H1 (cell line): ENCODE results near the gene TMEM9B. TPM values are rescaled to one million over a fixed set of nuclear protein-coding genes. Genes with fewer than 3 reads are reported as not detected.

Experiments used
- CTCF ChIA-PET: fragments of 300-600 bp; sonication (Branson Sonifier 250); formaldehyde crosslinking; loops from one replicate; lab custom pipeline; 2021; ENCODE audit not compliant: partially characterized antibody; lab: Charles Lee
- POLR2A ChIA-PET: fragments of 300-600 bp; sonication (Branson Sonifier 250); formaldehyde crosslinking; loops from one replicate; lab custom pipeline; 2021; ENCODE audit warnings: inconsistent platforms; ENCODE audit not compliant: partially characterized antibody; lab: Charles Lee
- DNase-seq, 2 experiments: peaks; one replicate each; pipeline versions ENCODE4 v3.0.0 to v3.0.0-alpha.2; 2010 to 2022; ENCODE audit warnings: low spot score in 2 of 2, low read depth in 1 of 2, mixed read lengths in 1 of 2
- FAIRE-seq: peaks from 2 replicates; lab custom pipeline; 2011; peaks lifted over from hg19 to GRCh38; lab: Jason Lieb, UNC
- H2AFZ ChIP-seq: 2 replicates; pipeline ENCODE4 v1.8.1; 2012; ENCODE audit warnings: low read length, inconsistent platforms
- H2AK5ac ChIP-seq: 2 replicates; pipeline ENCODE4 v1.6.1; 2013; ENCODE audit warnings: low read depth, low read length
- H2BK120ac ChIP-seq: replicated peaks from 2 replicates; pipeline ENCODE3; 2013; ENCODE audit warnings: low read depth, low read length, inconsistent platforms
- H2BK12ac ChIP-seq: 2 replicates; pipeline ENCODE4 v1.6.1; 2013; ENCODE audit warnings: low read depth, low read length
- H2BK15ac ChIP-seq: 2 replicates; pipeline ENCODE4 v1.6.1; 2013; ENCODE audit warnings: low read length
- H2BK20ac ChIP-seq: 2 replicates; pipeline ENCODE4 v1.6.1; 2013; ENCODE audit warnings: low read length
- H2BK5ac ChIP-seq: 2 replicates; pipeline ENCODE4 v1.6.1; 2013; ENCODE audit warnings: low read depth, low read length
- H3K14ac ChIP-seq: 2 replicates; pipeline ENCODE4 v1.6.1; 2013; ENCODE audit warnings: inconsistent platforms; ENCODE audit not compliant: insufficient read length
- H3K18ac ChIP-seq: 2 replicates; pipeline ENCODE4 v1.6.1; 2013; ENCODE audit warnings: low read length; ENCODE audit errors: extremely low read depth
- H3K23ac ChIP-seq: 2 replicates; pipeline ENCODE4 v1.6.1; 2013; ENCODE audit warnings: inconsistent platforms; ENCODE audit not compliant: insufficient read length
- H3K23me2 ChIP-seq: 2 replicates; pipeline ENCODE4 v1.6.1; 2013; ENCODE audit warnings: low read depth, low read length
- H3K27ac ChIP-seq: 2 replicates; pipeline ENCODE4 v1.6.1; 2011; ENCODE audit warnings: low read depth, low read length, inconsistent platforms
- H3K27me3 ChIP-seq, 4 experiments: replicated peaks in 1 of 4; 1 replicate in 1 of 4; 2 replicates in 3 of 4; pipeline versions ENCODE4 v1.6.1 to v1.8.1; 2011 to 2013; ENCODE audit warnings: low read length in 3 of 4, mild to moderate bottlenecking in 3 of 4, inconsistent platforms in 2 of 4, mixed read lengths in 2 of 4, moderate library complexity in 1 of 4; ENCODE audit not compliant: control insufficient read depth in 3 of 4, insufficient read depth in 3 of 4; ENCODE audit errors: extremely low read depth in 1 of 4
- H3K36me3 ChIP-seq, 4 experiments: 2 replicates each; pipeline versions ENCODE4 v1.6.1 to v1.8.1; 2011 to 2013; ENCODE audit warnings: mild to moderate bottlenecking in 4 of 4, low read length in 3 of 4, moderate library complexity in 2 of 4, control low read depth in 1 of 4, inconsistent platforms in 1 of 4; ENCODE audit not compliant: insufficient read depth in 4 of 4, control insufficient read depth in 2 of 4
- H3K4ac ChIP-seq: replicated peaks from 2 replicates; pipeline ENCODE3; 2013; ENCODE audit warnings: low read length, low read depth, mixed read lengths, inconsistent platforms; ENCODE audit not compliant: insufficient read length
- H3K4me1 ChIP-seq, 4 experiments: replicated peaks in 1 of 4; 1 replicate in 1 of 4; 2 replicates in 3 of 4; pipeline versions ENCODE4 v1.6.1 to v1.8.1; 2011 to 2013; ENCODE audit warnings: low read length in 3 of 4, inconsistent platforms in 2 of 4, mixed read lengths in 1 of 4; ENCODE audit not compliant: insufficient read depth in 4 of 4, control insufficient read depth in 3 of 4
- H3K4me2 ChIP-seq, 2 experiments: 2 replicates each; pipeline versions ENCODE4 v1.6.1 to v1.8.1; 2011 to 2013; ENCODE audit warnings: low read depth in 2 of 2, low read length in 2 of 2, control low read depth in 1 of 2, inconsistent platforms in 1 of 2, mild to moderate bottlenecking in 1 of 2; ENCODE audit not compliant: insufficient read depth in 1 of 2
- H3K4me3 ChIP-seq, 4 experiments: fragments of 200-600, 300-600 bp in 1 of 4; sonication (generic), shearing (Covaris generic), sonication (Bioruptor Twin) in 1 of 4; 2 replicates each; pipeline versions ENCODE4 v1.5.1 to v1.8.1; 2011 to 2016; ENCODE audit warnings: low read length in 4 of 4, low read depth in 3 of 4, control low read depth in 2 of 4, inconsistent platforms in 2 of 4, mild to moderate bottlenecking in 2 of 4, mixed read lengths in 1 of 4, moderate library complexity in 1 of 4; ENCODE audit not compliant: insufficient read depth in 2 of 4; ENCODE audit errors: extremely low read depth in 1 of 4
- H3K56ac ChIP-seq: replicated peaks from 2 replicates; pipeline ENCODE3; 2013; ENCODE audit warnings: low read depth, mild to moderate bottlenecking, mixed read lengths, low read length, inconsistent platforms; ENCODE audit not compliant: insufficient read length
- H3K79me1 ChIP-seq: 2 replicates; pipeline ENCODE4 v1.6.1; 2013; ENCODE audit warnings: low read depth, low read length, control low read depth
- H3K79me2 ChIP-seq, 2 experiments: 2 replicates each; pipeline versions ENCODE4 v1.6.1 to v1.8.1; 2012 to 2013; ENCODE audit warnings: low read length in 2 of 2, mild to moderate bottlenecking in 2 of 2, inconsistent platforms in 1 of 2; ENCODE audit not compliant: insufficient read depth in 2 of 2, control insufficient read depth in 1 of 2
- H3K9ac ChIP-seq, 4 experiments: replicated peaks in 1 of 4; 1 replicate in 1 of 4; 2 replicates in 3 of 4; pipeline versions ENCODE4 v1.6.1 to v1.8.1; 2011 to 2013; ENCODE audit warnings: low read depth in 3 of 4, low read length in 3 of 4, control low read depth in 2 of 4, mild to moderate bottlenecking in 2 of 4, moderate library complexity in 2 of 4, inconsistent platforms in 1 of 4; ENCODE audit errors: extremely low read depth in 1 of 4
- H3K9me3 ChIP-seq, 2 experiments: 2 replicates each; pipeline versions ENCODE4 v1.6.1 to v1.8.1; 2012 to 2013; ENCODE audit warnings: mild to moderate bottlenecking in 2 of 2, moderate library complexity in 2 of 2, control low read depth in 1 of 2, inconsistent platforms in 1 of 2, low read depth in 1 of 2, low read length in 1 of 2, mixed read lengths in 1 of 2; ENCODE audit not compliant: insufficient read depth in 2 of 2
- H4K20me1 ChIP-seq, 2 experiments: replicated peaks in 1 of 2; 2 replicates each; pipeline versions ENCODE3 to v1.8.1; 2011 to 2013; ENCODE audit warnings: inconsistent platforms in 2 of 2, low read length in 2 of 2, mild to moderate bottlenecking in 1 of 2; ENCODE audit not compliant: insufficient read depth in 2 of 2, control insufficient read depth in 1 of 2
- H4K5ac ChIP-seq: 2 replicates; pipeline ENCODE4 v1.6.1; 2013; ENCODE audit warnings: low read length, low read depth, mixed read lengths, inconsistent platforms; ENCODE audit not compliant: insufficient read length
- H4K8ac ChIP-seq: 2 replicates; pipeline ENCODE4 v1.8.0; 2013; ENCODE audit warnings: mild to moderate bottlenecking, moderate library complexity, low read length, inconsistent platforms; ENCODE audit not compliant: insufficient read depth; ENCODE audit errors: extremely low read depth
- H4K91ac ChIP-seq: replicated peaks from 2 replicates; pipeline ENCODE3; 2013; ENCODE audit warnings: low read length, mixed read lengths, inconsistent platforms; ENCODE audit not compliant: insufficient read length
- NANOG ChIP-seq: IDR thresholded peaks from 2 replicates; pipeline ENCODE4 v1.6.1; 2011; ENCODE audit warnings: low read length, low read depth, mild to moderate bottlenecking, inconsistent platforms; ENCODE audit not compliant: insufficient read depth, poor library complexity, severe bottlenecking
- WGBS, 2 experiments: shearing (Covaris generic) in 1 of 2; methylation state at CpG; one replicate each; pipeline versions ENCODE4 v1.1.6 to v1.1.7; 2013 to 2015; ENCODE audit warnings: low lambda C conversion rate in 2 of 2, mixed read lengths in 2 of 2, inconsistent platforms in 1 of 2, low coverage in 1 of 2, missing lambda C conversion rate in 1 of 2; ENCODE audit not compliant: insufficient replicate concordance in 2 of 2, insufficient coverage in 1 of 2, insufficient read length in 1 of 2; ENCODE audit errors: extremely low coverage in 1 of 2, missing lambda C conversion rate in 1 of 2; 5-methylcytosine and 5-hydroxymethylcytosine counted together
- polyA plus RNA-seq, 7 experiments: library from polyadenylated mRNA; depleted of rRNA in 3 of 7; stranded (reverse) in 5 of 7; unstranded in 2 of 7; fragments of >200 nt in 5 of 7; fragments of 200-250 nt in 2 of 7; gene quantifications; 1 replicate in 5 of 7; 2 replicates in 1 of 7; 4 replicates in 1 of 7; pipeline versions ENCODE4 v1.2.1 to v1.2.3, GENCODE V29; 2011 to 2013; ENCODE audit warnings: missing spikeins in 2 of 7, mixed read lengths in 2 of 7
- total RNA-seq: library from RNA; stranded (reverse); fragmentation: NEBNext Ultra II Directional; extraction: Animal tissue kit (Norgen Biotek cat#: 25700); gene quantifications from 2 replicates; pipeline ENCODE4 v1.2.1, GENCODE V29; 2021

The TMEM9B gene
- total and polyA plus RNA-seq, 2 of the 8 experiments (the other 6 are each of a cell fraction or from before 2014, with no cell fraction given): 8.3 to 9.4 TPM

DNA sequence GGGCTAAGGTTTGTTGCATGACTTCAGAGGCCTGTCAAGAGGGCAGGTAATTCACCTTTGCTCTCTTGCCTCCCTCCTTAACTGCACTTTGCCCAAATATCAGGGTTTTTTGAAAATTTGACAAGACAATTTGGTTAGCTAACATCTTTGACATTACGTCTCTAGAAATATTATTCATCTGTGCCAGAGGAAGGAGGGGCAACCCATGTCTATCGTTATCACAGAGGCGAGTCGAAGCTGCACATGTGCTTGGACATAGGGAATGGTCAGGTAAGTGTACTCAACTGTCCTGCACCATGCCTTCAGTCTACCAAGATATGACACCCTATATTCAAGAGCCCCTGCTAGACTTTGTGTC lies 49.6 kb downstream of the TMEM9B start:
- no peaks in the 10 kb centered on the region for H3K9me3 ChIP-seq
- H3K4ac ChIP-seq: no peak overlapping the region
- DNase-seq: no peak
- no peak overlapping the region for H2BK12ac ChIP-seq
- H3K4me3 ChIP-seq: no peak overlapping the region
- no peak overlapping the region for H3K4me2 ChIP-seq
- no peak overlapping the region for H4K5ac ChIP-seq
- 97% methylated on average over 4 of the region's 4 CpGs; no CpG with 5 or more reads in 1 of the 2 experiments for WGBS, 2 experiments
- H3K27me3 ChIP-seq: peaks cover 0 to 4% (median 1%) of the 10 kb centered on the region in 4 experiments; a peak in 2 of 7 replicates
- H2BK15ac ChIP-seq: no peak overlapping the region
- no peak overlapping the region for H2AK5ac ChIP-seq
- CTCF ChIA-PET: interaction anchor here (0.6 to 5.8 kb wide), 22 partner anchors 8 to 588 kb away, joined by 3 to 66 read pairs (median 4); partner anchors contain the start of genes ASCL3, C11orf16 and TMEM9B
- H3K23ac ChIP-seq: no peak overlapping the region
- H2BK5ac ChIP-seq: no peak overlapping the region
- H3K56ac ChIP-seq: no peak overlapping the region
- H2BK120ac ChIP-seq: no peak overlapping the region
- FAIRE-seq: no peak
- H2AFZ ChIP-seq: no peak overlapping the region
- H3K14ac ChIP-seq: no peak overlapping the region
- no peak overlapping the region for H3K18ac ChIP-seq
- no peak overlapping the region for H4K8ac ChIP-seq
- no peaks in the 10 kb centered on the region for H3K79me1 ChIP-seq
- no peak overlapping the region for H3K27ac ChIP-seq
- H4K20me1 ChIP-seq: peaks cover 0 to 1% of the 10 kb centered on the region in 2 experiments
- peaks cover 10% of the 10 kb centered on the region; the same call in 1 of the 2 replicates for H3K23me2 ChIP-seq
- H3K4me1 ChIP-seq: peaks cover 0 to 11% (median 4%) of the 10 kb centered on the region in 4 experiments; a peak in 6 of 7 replicates
- no peak overlapping the region for H3K9ac ChIP-seq
- H3K79me2 ChIP-seq: peaks cover 0 to 5% of the 10 kb centered on the region in 2 experiments; a peak in 1 of 4 replicates
- no peak overlapping the region for H2BK20ac ChIP-seq
- peaks cover 11 to 35% (median 27%) of the 10 kb centered on the region in 4 experiments; a peak in 7 of 8 replicates for H3K36me3 ChIP-seq
- POLR2A ChIA-PET: interaction anchor here (0.8 to 1.8 kb wide), 2 partner anchors 46 to 50 kb away, joined by 3 to 5 read pairs; partner anchors contain the start of gene TMEM9B
- no peak overlapping the region for H4K91ac ChIP-seq
- TF ChIP-seq NANOG: no peak
